ENCODE measurements around the gene LCNL1.

LCNL1 gene

GRCh38 chr9:136982232-136983051, at the start of gene LCNL1:
TSS of gene LCNL1 (plus strand) at chr9:136982993. CDS start at chr9:136983587, 594 bp downstream.
- DNase-seq = no peak

GRCh38 chr9:136934277-136934676, 48.5 kb upstream of the LCNL1 start:
- DNase-seq = no peak

- DNase-seq = no peak
Measured at GRCh38 chr9:136935651-136936050, 47.1 kb upstream of the LCNL1 start.

- no peak for DNase-seq
Measured at GRCh38 chr9:136936645-136937170, 46.1 kb upstream of the LCNL1 start.

GRCh38 chr9:136937186-136938001, 45.4 kb upstream of the LCNL1 start:
- DNase-seq = no peak

- DNase-seq = no peak
Measured at GRCh38 chr9:136939431-136939995, 43.3 kb upstream of the LCNL1 start.

- DNase-seq = no peak
Measured at GRCh38 chr9:136939996-136940525, 42.7 kb upstream of the LCNL1 start.

GRCh38 chr9:136940526-136941230, 42.1 kb upstream of the LCNL1 start:
- DNase-seq = no peak

- DNase-seq = no peak
Measured at GRCh38 chr9:136941231-136942111, 41.3 kb upstream of the LCNL1 start.

GRCh38 chr9:136942112-136942880, 40.5 kb upstream of the LCNL1 start:
- no peak for DNase-seq

GRCh38 chr9:136942881-136943230, 39.9 kb upstream of the LCNL1 start:
- no peak for DNase-seq

GRCh38 chr9:136943291-136944211, 39.2 kb upstream of the LCNL1 start:
- no peak for DNase-seq

- no peak for DNase-seq
Measured at GRCh38 chr9:136944212-136944518, 38.6 kb upstream of the LCNL1 start.

GRCh38 chr9:136944519-136945332, 38.1 kb upstream of the LCNL1 start, which contains the start of the genes C8G and FBXW5:
TSS of gene C8G (plus strand) at chr9:136945243. CDS start at chr9:136945321, 78 bp downstream.
TSS of gene FBXW5 (minus strand) at chr9:136944738. CDS start at chr9:136944083, 655 bp downstream.
- DNase-seq = peak; percentile 61

- DNase-seq = no peak
Measured at GRCh38 chr9:136945333-136946227, 37.2 kb upstream of the LCNL1 start.

- DNase-seq = no peak
Measured at GRCh38 chr9:136946228-136947027, 36.4 kb upstream of the LCNL1 start.
